K562 (cell line): ENCODE results near the gene LCN15. TPM values are rescaled to one million over a fixed set of nuclear protein-coding genes. Genes with fewer than 3 reads are reported as not detected.
A peak's percentile ranks its signal among the peaks of the same experiment; 100 is the strongest.

Experiments
- BRD4 ChIP-seq: fragments of 200-600 bp; sonication (generic); IDR thresholded peaks from 2 replicates; pipeline ENCODE4 v1.6.1; 2017; ENCODE audit warnings: inconsistent platforms
- CHD1 ChIP-seq: fragments of 200-600 bp; sonication (generic); IDR thresholded peaks from one replicate; pipeline ENCODE4 v1.6.1; 2012; ENCODE audit warnings: mild to moderate bottlenecking, moderate library complexity, low read length, inconsistent platforms
- FOXJ3 ChIP-seq: sonication (generic); formaldehyde crosslinking; IDR thresholded peaks from 2 replicates; pipeline ENCODE4 v1.4.0; 2020; ENCODE audit warnings: mild to moderate bottlenecking, missing genetic modification reagents
- KDM2B ChIP-seq: fragments of 250-450 bp; sonication (Bioruptor Pico); IDR thresholded peaks from 2 replicates; pipeline ENCODE4 v1.8.0; 2021; ENCODE audit warnings: mild to moderate bottlenecking, moderate library complexity
- MAFF ChIP-seq: IDR thresholded peaks from 2 replicates; pipeline ENCODE4 v1.6.1; 2012; ENCODE audit warnings: low read length, improper control_type of control experiment
- MEIS2 ChIP-seq: fragments of 450-650 bp; IDR thresholded peaks from 2 replicates; pipeline ENCODE4 v1.6.1; 2014; ENCODE audit warnings: mild to moderate bottlenecking; ENCODE audit not compliant: partially characterized antibody
- NRF1 ChIP-seq, 2 experiments: fragments of 450-650 bp; IDR thresholded peaks in 1 of 2; conservative IDR thresholded peaks in 1 of 2; 2 replicates each; pipeline ENCODE4 v1.6.1; 2014; ENCODE audit warnings: mild to moderate bottlenecking in 2 of 2
- NUFIP1 ChIP-seq: fragments of 450-650 bp; IDR thresholded peaks from 2 replicates; pipeline ENCODE4 v1.6.1; 2018; ENCODE audit not compliant: partially characterized antibody
- RUNX1 ChIP-seq: sonication (generic); IDR thresholded peaks from 2 replicates; pipeline ENCODE4 v1.6.1; 2016; ENCODE audit warnings: antibody characterized with exemption, low read depth
- SIX5 ChIP-seq, 2 experiments: IDR thresholded peaks; 2 replicates each; pipeline ENCODE4 v1.6.1; 2011; ENCODE audit warnings: low read length in 2 of 2, borderline replicate concordance in 1 of 2, low read depth in 1 of 2, mild to moderate bottlenecking in 1 of 2, moderate library complexity in 1 of 2; ENCODE audit not compliant: insufficient read depth in 1 of 2
- SMARCE1 ChIP-seq: fragments of 450-650 bp; IDR thresholded peaks from 2 replicates; pipeline ENCODE4 v1.7.1; 2016; ENCODE audit warnings: mild to moderate bottlenecking
- STAT5B ChIP-seq: fragments of 250-450 bp; sonication (Bioruptor Pico); IDR thresholded peaks from 2 replicates; pipeline ENCODE4 v1.8.0; 2021; ENCODE audit warnings: mild to moderate bottlenecking, inconsistent platforms
- UBTF ChIP-seq, 2 experiments: IDR thresholded peaks; 2 replicates each; pipeline ENCODE4 v1.6.1; 2012; ENCODE audit warnings: improper control_type of control experiment in 2 of 2, low read depth in 2 of 2, low read length in 2 of 2, borderline replicate concordance in 1 of 2
- ZKSCAN8 ChIP-seq: fragments of 200-800 bp; sonication (Bioruptor generic); IDR thresholded peaks from 2 replicates; pipeline ENCODE4 v1.6.1; 2016; ENCODE audit warnings: missing genetic modification characterization, missing compliant biosample characterization
- ZNF197 ChIP-seq: fragments of 200-800 bp; sonication (Bioruptor generic); IDR thresholded peaks from 2 replicates; pipeline ENCODE4 v1.6.1; 2016; ENCODE audit warnings: low read depth, missing genetic modification characterization, missing compliant biosample characterization
- ZNF445 ChIP-seq: fragments of 250-450 bp; sonication (Bioruptor Pico); IDR thresholded peaks from 2 replicates; pipeline ENCODE4 v1.4.0; 2020; ENCODE audit warnings: low read depth, mild to moderate bottlenecking, moderate library complexity
- ZNF766 ChIP-seq: fragments of 200-800 bp; sonication (Bioruptor generic); conservative IDR thresholded peaks from 2 replicates; pipeline ENCODE4 v1.6.1; 2016; ENCODE audit warnings: missing genetic modification characterization, missing compliant biosample characterization
- polyA plus RNA-seq, 8 experiments: library from polyadenylated mRNA; depleted of rRNA in 4 of 8; stranded (reverse) in 5 of 8; unstranded in 3 of 8; fragments of >200 nt; fragmentation: Nextera tagmentation in 2 of 8; fragmentation: Illumina TruSeq in 1 of 8; extraction: Ambion mirVana in 2 of 8; extraction: Trizol in 1 of 8; gene quantifications; 2 replicates each; pipeline versions ENCODE4 v1.2.1 to v1.2.3, GENCODE V29; 2011 to 2014; ENCODE audit warnings: inconsistent platforms in 1 of 8, missing spikeins in 1 of 8
- total RNA-seq, 7 experiments: library from RNA; depleted of rRNA in 6 of 7; stranded (reverse); fragments of >200 nt in 6 of 7; fragmentation: Illumina TruSeq in 2 of 7; extraction: Trizol in 2 of 7; gene quantifications; 2 replicates each; pipeline versions ENCODE4 v1.2.1 to v1.2.3, GENCODE V29; 2011 to 2021; ENCODE audit warnings: low replicate concordance in 1 of 7
- TF ChIP-seq, protein P1 (sequence below): fragments of 450-650 bp; IDR thresholded peaks from 2 replicates; pipeline ENCODE4 v1.6.1; 2017; ENCODE audit warnings: antibody characterized with exemption, mild to moderate bottlenecking
- TF ChIP-seq, protein P2 (sequence below): sonication (generic); formaldehyde crosslinking; IDR thresholded peaks from 2 replicates; pipeline ENCODE4 v1.8.1; 2023; ENCODE audit warnings: mild to moderate bottlenecking, missing genetic modification reagents

Gene LCN15
- total and polyA plus RNA-seq, 9 of the 15 experiments (the other 6 are each of a cell fraction or from before 2014, with no cell fraction given): 0.66 TPM; not detected in 8

GRCh38 chr9:136712690-136713544, 51.4 kb downstream of the LCN15 start (continued):
- TF ChIP-seq UBTF (IDR thresholded peaks at IDR 0.05; ENCODE audit: borderline replicate concordance in 1 of 2, low read depth in 2 of 2, low read length in 2 of 2): 0 out of 4 replicates have a peak, but pooled peaks of 1 of the 2 experiments have one; percentile 9
- no peak for TF ChIP-seq ZNF445
- TF ChIP-seq MAFF: no peak
- TF ChIP-seq, protein P1, sequence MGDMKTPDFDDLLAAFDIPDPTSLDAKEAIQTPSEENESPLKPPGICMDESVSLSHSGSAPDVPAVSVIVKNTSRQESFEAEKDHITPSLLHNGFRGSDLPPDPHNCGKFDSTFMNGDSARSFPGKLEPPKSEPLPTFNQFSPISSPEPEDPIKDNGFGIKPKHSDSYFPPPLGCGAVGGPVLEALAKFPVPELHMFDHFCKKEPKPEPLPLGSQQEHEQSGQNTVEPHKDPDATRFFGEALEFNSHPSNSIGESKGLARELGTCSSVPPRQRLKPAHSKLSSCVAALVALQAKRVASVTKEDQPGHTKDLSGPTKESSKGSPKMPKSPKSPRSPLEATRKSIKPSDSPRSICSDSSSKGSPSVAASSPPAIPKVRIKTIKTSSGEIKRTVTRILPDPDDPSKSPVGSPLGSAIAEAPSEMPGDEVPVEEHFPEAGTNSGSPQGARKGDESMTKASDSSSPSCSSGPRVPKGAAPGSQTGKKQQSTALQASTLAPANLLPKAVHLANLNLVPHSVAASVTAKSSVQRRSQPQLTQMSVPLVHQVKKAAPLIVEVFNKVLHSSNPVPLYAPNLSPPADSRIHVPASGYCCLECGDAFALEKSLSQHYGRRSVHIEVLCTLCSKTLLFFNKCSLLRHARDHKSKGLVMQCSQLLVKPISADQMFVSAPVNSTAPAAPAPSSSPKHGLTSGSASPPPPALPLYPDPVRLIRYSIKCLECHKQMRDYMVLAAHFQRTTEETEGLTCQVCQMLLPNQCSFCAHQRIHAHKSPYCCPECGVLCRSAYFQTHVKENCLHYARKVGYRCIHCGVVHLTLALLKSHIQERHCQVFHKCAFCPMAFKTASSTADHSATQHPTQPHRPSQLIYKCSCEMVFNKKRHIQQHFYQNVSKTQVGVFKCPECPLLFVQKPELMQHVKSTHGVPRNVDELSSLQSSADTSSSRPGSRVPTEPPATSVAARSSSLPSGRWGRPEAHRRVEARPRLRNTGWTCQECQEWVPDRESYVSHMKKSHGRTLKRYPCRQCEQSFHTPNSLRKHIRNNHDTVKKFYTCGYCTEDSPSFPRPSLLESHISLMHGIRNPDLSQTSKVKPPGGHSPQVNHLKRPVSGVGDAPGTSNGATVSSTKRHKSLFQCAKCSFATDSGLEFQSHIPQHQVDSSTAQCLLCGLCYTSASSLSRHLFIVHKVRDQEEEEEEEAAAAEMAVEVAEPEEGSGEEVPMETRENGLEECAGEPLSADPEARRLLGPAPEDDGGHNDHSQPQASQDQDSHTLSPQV: no peak
- TF ChIP-seq MEIS2: no peak
- no peak for TF ChIP-seq KDM2B (CRISPR knock-in tag)
- TF ChIP-seq BRD4: no peak
- TF ChIP-seq ZKSCAN8 (CRISPR knock-in tag): no peak
- no peak for TF ChIP-seq CHD1
- no peak for TF ChIP-seq NRF1 (conservative IDR thresholded peaks at IDR 0.05 in 1 of 2, IDR thresholded peaks at IDR 0.05 in 1 of 2)
- TF ChIP-seq FOXJ3: no peak
- TF ChIP-seq ZNF766 (CRISPR knock-in tag): no peak; the same call in 1 of the 2 replicates
- no peak for TF ChIP-seq SIX5 (IDR thresholded peaks at IDR 0.05; ENCODE audit: borderline replicate concordance in 1 of 2, insufficient read depth in 1 of 2, low read depth in 1 of 2, low read length in 2 of 2)
- TF ChIP-seq SMARCE1: no peak
- TF ChIP-seq STAT5B: no peak
- TF ChIP-seq RUNX1: no peak
- TF ChIP-seq NUFIP1: no peak
- TF ChIP-seq ZNF197 (CRISPR knock-in tag): no peak
- TF ChIP-seq, protein P2, sequence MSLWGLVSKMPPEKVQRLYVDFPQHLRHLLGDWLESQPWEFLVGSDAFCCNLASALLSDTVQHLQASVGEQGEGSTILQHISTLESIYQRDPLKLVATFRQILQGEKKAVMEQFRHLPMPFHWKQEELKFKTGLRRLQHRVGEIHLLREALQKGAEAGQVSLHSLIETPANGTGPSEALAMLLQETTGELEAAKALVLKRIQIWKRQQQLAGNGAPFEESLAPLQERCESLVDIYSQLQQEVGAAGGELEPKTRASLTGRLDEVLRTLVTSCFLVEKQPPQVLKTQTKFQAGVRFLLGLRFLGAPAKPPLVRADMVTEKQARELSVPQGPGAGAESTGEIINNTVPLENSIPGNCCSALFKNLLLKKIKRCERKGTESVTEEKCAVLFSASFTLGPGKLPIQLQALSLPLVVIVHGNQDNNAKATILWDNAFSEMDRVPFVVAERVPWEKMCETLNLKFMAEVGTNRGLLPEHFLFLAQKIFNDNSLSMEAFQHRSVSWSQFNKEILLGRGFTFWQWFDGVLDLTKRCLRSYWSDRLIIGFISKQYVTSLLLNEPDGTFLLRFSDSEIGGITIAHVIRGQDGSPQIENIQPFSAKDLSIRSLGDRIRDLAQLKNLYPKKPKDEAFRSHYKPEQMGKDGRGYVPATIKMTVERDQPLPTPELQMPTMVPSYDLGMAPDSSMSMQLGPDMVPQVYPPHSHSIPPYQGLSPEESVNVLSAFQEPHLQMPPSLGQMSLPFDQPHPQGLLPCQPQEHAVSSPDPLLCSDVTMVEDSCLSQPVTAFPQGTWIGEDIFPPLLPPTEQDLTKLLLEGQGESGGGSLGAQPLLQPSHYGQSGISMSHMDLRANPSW (CRISPR knock-in tag): no peak
